Measurements from ENCODE around the gene PNRC2. TPM values are rescaled to one million over a fixed set of nuclear protein-coding genes. Genes with fewer than 3 reads are reported as not detected.
"Not testable (repeated sequence)": the region's sequence is repeated elsewhere in the genome, so short reads cannot be mapped to it uniquely, and the experiment has no call there.

Gene PNRC2
- total RNA-seq, 1 donor from 2014 or later: 153 TPM

- no peak for DNase-seq (ENCODE audit: low spot score)
Observed at GRCh38 chr1:23953020-23953419, 6.6 kb upstream of the PNRC2 start.

- DNase-seq (ENCODE audit: low spot score): peak; percentile 78
Observed at GRCh38 chr1:23957096-23957495, 2.5 kb upstream of the PNRC2 start.

GRCh38 chr1:23958040-23958809 lies 1.4 kb upstream of the PNRC2 start:
- not testable (repeated sequence) for DNase-seq (ENCODE audit: low spot score)

- peak; percentile 88 for DNase-seq (ENCODE audit: low spot score)
Observed at GRCh38 chr1:23958810-23959460, 693 bp upstream of the PNRC2 start.

GRCh38 chr1:23960291-23961020 lies 828 bp downstream of the PNRC2 start:
- DNase-seq (ENCODE audit: low spot score): no peak

GRCh38 chr1:23963617-23964234 lies 4.1 kb downstream of the PNRC2 start:
- DNase-seq (ENCODE audit: low spot score): no peak

- DNase-seq (ENCODE audit: low spot score): no peak
Observed at GRCh38 chr1:23964235-23964668, 4.6 kb downstream of the PNRC2 start.

- no peak for DNase-seq (ENCODE audit: low spot score)
Observed at GRCh38 chr1:23964790-23965740, 5.4 kb downstream of the PNRC2 start.

- DNase-seq (ENCODE audit: low spot score): no peak
Observed at GRCh38 chr1:23966973-23967493, 7.4 kb downstream of the PNRC2 start.

- no peak for DNase-seq (ENCODE audit: low spot score)
Observed at GRCh38 chr1:23967871-23968270, 8.2 kb downstream of the PNRC2 start.

- no peak for DNase-seq (ENCODE audit: low spot score)
Observed at GRCh38 chr1:23977187-23977853, 17.7 kb downstream of the PNRC2 start.

GRCh38 chr1:23977854-23978191 lies 18.2 kb downstream of the PNRC2 start:
- no peak for DNase-seq (ENCODE audit: low spot score)

GRCh38 chr1:23978805-23979204 lies 19.2 kb downstream of the PNRC2 start:
- DNase-seq (ENCODE audit: low spot score): no peak

GRCh38 chr1:23979387-23979880 lies 19.8 kb downstream of the PNRC2 start:
- no peak for DNase-seq (ENCODE audit: low spot score)

- DNase-seq (ENCODE audit: low spot score): peak; percentile 99
Observed at GRCh38 chr1:23979881-23980727, 20.5 kb downstream of the PNRC2 start, which contains the start of gene SRSF10. Gene SRSF10, minus strand, starts transcription at chr1:23980327. Its CDS starts 72 bp downstream, at chr1:23980255.

GRCh38 chr1:23980728-23981070 lies 21.1 kb downstream of the PNRC2 start:
- no peak for DNase-seq (ENCODE audit: low spot score)

- DNase-seq (ENCODE audit: low spot score): peak; percentile 36
Observed at GRCh38 chr1:23984417-23985186, 25.0 kb downstream of the PNRC2 start.

GRCh38 chr1:23987038-23987437 lies 27.4 kb downstream of the PNRC2 start:
- DNase-seq (ENCODE audit: low spot score): not testable (repeated sequence)

Measured in mucosa of gallbladder (tissue), 1 donor.